Measurements from ENCODE around the gene NEK6.

DNA sequence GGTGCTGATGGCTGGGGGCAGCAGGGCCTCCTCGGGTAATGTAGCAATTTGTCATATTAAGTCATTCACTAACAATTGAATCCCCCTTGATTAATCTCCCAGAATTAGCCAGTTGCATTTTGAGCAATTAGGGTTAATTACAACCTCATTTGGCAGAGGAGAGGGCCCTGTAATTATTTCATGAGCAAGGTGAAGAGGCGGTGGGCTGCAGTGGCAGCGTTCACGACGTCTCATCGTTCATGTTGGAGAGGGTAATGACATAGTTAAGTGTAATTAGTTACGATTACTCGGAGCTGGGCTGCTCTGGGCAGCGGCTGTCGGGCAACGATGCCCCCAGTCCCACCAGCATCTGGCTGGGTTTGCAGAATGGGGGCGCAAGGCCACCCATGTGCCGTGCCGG is 46.0 kb downstream of the NEK6 start:
- TF ChIP-seq POLR2A (IDR thresholded peaks at IDR 0.05; ENCODE audit: low read length) (no peak), GATA1 (IDR thresholded peaks at IDR 0.05; ENCODE audit: low read depth, low read length) (no peak)
